ENCODE measurements around the gene DAG1. TPM values are rescaled to one million over a fixed set of nuclear protein-coding genes. Genes with fewer than 3 reads are reported as not detected.

Gene DAG1
- polyA plus RNA-seq, 3 donors, result 3.9 to 5.8 (median 4.2) TPM

DNA sequence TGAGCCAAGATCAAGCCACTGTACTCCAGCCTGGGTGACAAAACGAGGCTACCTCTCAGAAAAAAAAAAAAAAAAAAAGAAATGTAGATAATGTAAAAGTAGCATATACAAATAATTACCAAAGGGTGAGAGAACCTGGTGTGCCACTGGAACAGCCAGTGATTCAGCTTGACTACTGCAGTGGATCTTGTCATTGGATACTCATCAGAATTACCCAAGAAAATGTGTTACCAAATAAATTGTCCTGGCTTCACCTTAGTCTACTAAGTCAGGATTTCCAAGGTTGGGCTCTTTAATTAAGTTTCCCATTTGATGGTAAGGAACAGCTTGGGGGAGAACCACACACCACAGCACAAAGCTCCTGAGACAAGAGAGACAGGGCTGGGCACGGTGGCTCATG, 42.5 kb upstream of the DAG1 start:
- Mint-ChIP-seq H3K36me3 (peaks cover 29 to 30% of the 10 kb centered on the region in 2 donors), H3K9me3 (peaks cover 0 to 2% (median 0%) of the 10 kb centered on the region in 7 donors), H3K4me3 (no peak overlapping the region), H3K27ac (peak overlapping the region in 4 of 7 donors; percentile 43 to 97 (median 50)), H3K4me1 (peaks cover 19% of the 10 kb centered on the region), H3K27me3 (ENCODE audit: low read depth in 3 of 3) (no peaks in the 10 kb centered on the region)
- Histone ChIP-seq H3K27ac (ENCODE audit: low read depth in 1 of 2, low read length in 2 of 2) (no peak overlapping the region), H3K9ac (ENCODE audit: insufficient read depth, low read length, poor library complexity, severe bottlenecking) (no peak overlapping the region), H3K9me3 (replicated peaks in 1 of 2; ENCODE audit: control insufficient read depth in 1 of 2, insufficient read depth in 1 of 2, low read length in 2 of 2) (no peaks in the 10 kb centered on the region), H4K20me1 (ENCODE audit: insufficient read depth, low read length) (no peaks in the 10 kb centered on the region), H3K79me2 (ENCODE audit: insufficient read depth, low read length) (no peaks in the 10 kb centered on the region), H3K4me2 (replicated peaks; ENCODE audit: extremely low read depth, low read length, poor library complexity, severe bottlenecking) (no peak overlapping the region), H2AFZ (ENCODE audit: insufficient read depth, low read depth, low read length, poor library complexity, severe bottlenecking) (no peak overlapping the region), H3K4me3 (replicated peaks in 1 of 3; ENCODE audit: low read depth in 2 of 3, low read length in 3 of 3) (no peak overlapping the region), H3K4me1 (ENCODE audit: control insufficient read depth in 1 of 2, insufficient read depth in 2 of 2, low read length in 2 of 2) (peaks cover 17 to 23% of the 10 kb centered on the region in 2 donors), H3K27me3 (ENCODE audit: control insufficient read depth in 2 of 2, insufficient read depth in 2 of 2, low read length in 2 of 2) (no peaks in the 10 kb centered on the region), H3K36me3 (replicated peaks in 1 of 2; ENCODE audit: control insufficient read depth in 1 of 2, insufficient read depth in 2 of 2, low read length in 2 of 2) (peaks cover 10 to 18% of the 10 kb centered on the region in 2 donors)
- WGBS (ENCODE audit: insufficient coverage), result 88% methylated on average over 1 of the region's 2 CpGs
- TF ChIP-seq, protein P1, sequence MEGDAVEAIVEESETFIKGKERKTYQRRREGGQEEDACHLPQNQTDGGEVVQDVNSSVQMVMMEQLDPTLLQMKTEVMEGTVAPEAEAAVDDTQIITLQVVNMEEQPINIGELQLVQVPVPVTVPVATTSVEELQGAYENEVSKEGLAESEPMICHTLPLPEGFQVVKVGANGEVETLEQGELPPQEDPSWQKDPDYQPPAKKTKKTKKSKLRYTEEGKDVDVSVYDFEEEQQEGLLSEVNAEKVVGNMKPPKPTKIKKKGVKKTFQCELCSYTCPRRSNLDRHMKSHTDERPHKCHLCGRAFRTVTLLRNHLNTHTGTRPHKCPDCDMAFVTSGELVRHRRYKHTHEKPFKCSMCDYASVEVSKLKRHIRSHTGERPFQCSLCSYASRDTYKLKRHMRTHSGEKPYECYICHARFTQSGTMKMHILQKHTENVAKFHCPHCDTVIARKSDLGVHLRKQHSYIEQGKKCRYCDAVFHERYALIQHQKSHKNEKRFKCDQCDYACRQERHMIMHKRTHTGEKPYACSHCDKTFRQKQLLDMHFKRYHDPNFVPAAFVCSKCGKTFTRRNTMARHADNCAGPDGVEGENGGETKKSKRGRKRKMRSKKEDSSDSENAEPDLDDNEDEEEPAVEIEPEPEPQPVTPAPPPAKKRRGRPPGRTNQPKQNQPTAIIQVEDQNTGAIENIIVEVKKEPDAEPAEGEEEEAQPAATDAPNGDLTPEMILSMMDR (IDR thresholded peaks at IDR 0.05), result no peak
- DNase-seq, result peak in 1 of 3 donors; percentile 48
- intact Hi-C loops (cut with micrococcal nuclease), result no loop called here

DNA sequence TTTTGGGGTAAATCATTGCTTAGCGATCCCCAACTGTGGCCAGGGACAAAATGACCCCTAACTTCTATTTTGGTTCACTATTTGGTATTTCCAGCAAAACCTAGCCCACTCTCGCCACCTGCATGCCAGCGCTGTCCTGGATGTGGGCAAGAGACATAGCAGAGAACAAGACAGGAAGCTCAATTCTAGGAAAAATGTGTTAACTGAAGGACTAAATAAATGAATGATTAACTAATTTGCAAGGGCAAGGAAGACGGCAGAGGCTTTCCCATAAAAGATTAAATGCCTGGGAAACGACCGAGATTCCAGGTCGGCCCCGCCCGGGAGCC, 41.4 kb upstream of the DAG1 start:
- Histone ChIP-seq H3K9me3 (replicated peaks in 1 of 2; ENCODE audit: control insufficient read depth in 1 of 2, insufficient read depth in 1 of 2, low read length in 2 of 2) (no peaks in the 10 kb centered on the region), H3K27me3 (ENCODE audit: control insufficient read depth in 2 of 2, insufficient read depth in 2 of 2, low read length in 2 of 2) (no peaks in the 10 kb centered on the region), H3K79me2 (ENCODE audit: insufficient read depth, low read length) (no peaks in the 10 kb centered on the region), H3K9ac (ENCODE audit: insufficient read depth, low read length, poor library complexity, severe bottlenecking) (peak overlapping the region; percentile 81), H3K27ac (ENCODE audit: low read depth in 1 of 2, low read length in 2 of 2) (peak overlapping the region; percentile 85 to 93), H3K36me3 (replicated peaks in 1 of 2; ENCODE audit: control insufficient read depth in 1 of 2, insufficient read depth in 2 of 2, low read length in 2 of 2) (peaks cover 10 to 18% of the 10 kb centered on the region in 2 donors), H3K4me2 (replicated peaks; ENCODE audit: extremely low read depth, low read length, poor library complexity, severe bottlenecking) (peak overlapping the region; percentile 85), H3K4me3 (replicated peaks in 1 of 3; ENCODE audit: low read depth in 2 of 3, low read length in 3 of 3) (peak overlapping the region; percentile 33 to 95 (median 61)), H2AFZ (ENCODE audit: insufficient read depth, low read depth, low read length, poor library complexity, severe bottlenecking) (peak overlapping the region; percentile 96), H3K4me1 (ENCODE audit: control insufficient read depth in 1 of 2, insufficient read depth in 2 of 2, low read length in 2 of 2) (peaks cover 15 to 19% of the 10 kb centered on the region in 2 donors), H4K20me1 (ENCODE audit: insufficient read depth, low read length) (no peaks in the 10 kb centered on the region)
- DNase-seq, result no peak
- H3K27me3 Mint-ChIP-seq (ENCODE audit: low read depth in 3 of 3), result no peaks in the 10 kb centered on the region
- peaks cover 14% of the 10 kb centered on the region for H3K4me1 Mint-ChIP-seq
- TF ChIP-seq, protein P1 (IDR thresholded peaks at IDR 0.05), result no peak
- peak overlapping the region in 5 of 7 donors; percentile 50 to 98 (median 97) for H3K27ac Mint-ChIP-seq
- WGBS (ENCODE audit: insufficient coverage), result 0% methylated on average over 7 of the region's 9 CpGs
- H3K4me3 Mint-ChIP-seq, result peak overlapping the region; percentile 94 to 95
- H3K36me3 Mint-ChIP-seq, result peaks cover 19 to 23% of the 10 kb centered on the region in 2 donors
- intact Hi-C loops (cut with micrococcal nuclease), result loop anchor here in 1 of 2 donors (2.0 kb wide), 1 partner anchor 16 kb away; the partner anchor contains the start of gene TCTA
- peaks cover 0 to 2% (median 0%) of the 10 kb centered on the region in 7 donors for H3K9me3 Mint-ChIP-seq

Data from CD14-positive monocyte (primary cell).